ENCODE measurements around the gene MAPK6.

GRCh38 chr15:52113708-52114107, 94.7 kb downstream of the MAPK6 start:
- TF ChIP-seq CTCF (IDR thresholded peaks at IDR 0.05), result no peak
- no peak for TF ChIP-seq POLR2A (IDR thresholded peaks at IDR 0.05)

Data from lower leg skin (tissue), 3 donors.